HepG2 (cell line): Measurements from ENCODE around the gene RABL6. TPM values are rescaled to one million over a fixed set of nuclear protein-coding genes. Genes with fewer than 3 reads are reported as not detected.

ENCODE experiments used
- DPF2 ChIP-seq: sonication (generic); formaldehyde crosslinking; IDR thresholded peaks from 2 replicates; pipeline ENCODE4 v1.4.0; 2020; ENCODE audit warnings: mild to moderate bottlenecking, low read depth, missing genetic modification reagents, borderline replicate concordance
- FOXC1 ChIP-seq: sonication (generic); formaldehyde crosslinking; IDR thresholded peaks from 2 replicates; pipeline ENCODE4 v1.8.0; 2022; ENCODE audit warnings: mild to moderate bottlenecking, missing genetic modification reagents, borderline replicate concordance
- FOXK1 ChIP-seq: sonication (generic); formaldehyde crosslinking; IDR thresholded peaks from 2 replicates; pipeline ENCODE4 v1.4.0; 2020; ENCODE audit warnings: low read depth, missing genetic modification reagents, borderline replicate concordance
- TAF1 ChIP-seq: sonication (generic); formaldehyde crosslinking; IDR thresholded peaks from 2 replicates; pipeline ENCODE4 v1.4.0; 2020; ENCODE audit warnings: missing genetic modification reagents
- ZFP36L1 ChIP-seq: sonication (generic); formaldehyde crosslinking; IDR thresholded peaks from 2 replicates; pipeline ENCODE4 v1.8.0; 2022; ENCODE audit warnings: mild to moderate bottlenecking, missing genetic modification reagents, moderate library complexity
- ZFP90 ChIP-seq: sonication (generic); formaldehyde crosslinking; IDR thresholded peaks from 2 replicates; pipeline ENCODE4 v1.8.0; 2022; ENCODE audit warnings: missing genetic modification reagents, mild to moderate bottlenecking, inconsistent platforms, borderline replicate concordance
- ZKSCAN5 ChIP-seq: sonication (generic); formaldehyde crosslinking; IDR thresholded peaks from 2 replicates; pipeline ENCODE4 v1.5.1; 2020; ENCODE audit warnings: mild to moderate bottlenecking, missing genetic modification reagents
- ZNF20 ChIP-seq: sonication (generic); formaldehyde crosslinking; IDR thresholded peaks from 2 replicates; pipeline ENCODE4 v1.4.0; 2020; ENCODE audit warnings: mild to moderate bottlenecking, moderate library complexity, missing genetic modification reagents
- ZNF790 ChIP-seq: sonication (generic); formaldehyde crosslinking; IDR thresholded peaks from 2 replicates; pipeline ENCODE4 v1.8.0; 2022; ENCODE audit warnings: missing genetic modification reagents, mild to moderate bottlenecking, borderline replicate concordance
- polyA plus RNA-seq, 8 experiments: library from polyadenylated mRNA; depleted of rRNA in 3 of 8; stranded (reverse) in 7 of 8; unstranded in 1 of 8; fragments of >200 nt; fragmentation: Illumina TruSeq in 4 of 8; extraction: Trizol in 4 of 8; gene quantifications; 2 replicates each; pipeline versions ENCODE4 v1.2.1 to v1.2.3, GENCODE V29; 2011 to 2016; ENCODE audit warnings: low read depth in 4 of 8, missing spikeins in 1 of 8, mixed read lengths in 1 of 8; ENCODE audit not compliant: insufficient read depth in 1 of 8
- total RNA-seq, 5 experiments: library from RNA; depleted of rRNA; stranded (reverse); fragments of >200 nt; fragmentation: Illumina TruSeq; extraction: Trizol; gene quantifications; 2 replicates each; pipeline ENCODE4 v1.2.3, GENCODE V29; 2016; ENCODE audit warnings: low read depth in 1 of 5
- TF ChIP-seq, protein P1 (sequence below), 2 experiments: fragments of 450-650 bp in 1 of 2; sonication (generic) in 1 of 2; formaldehyde crosslinking in 1 of 2; IDR thresholded peaks; 2 replicates each; pipeline versions ENCODE4 v1.6.1 to v1.8.0; 2016 to 2022; ENCODE audit warnings: antibody characterized with exemption in 1 of 2, mild to moderate bottlenecking in 1 of 2, missing genetic modification reagents in 1 of 2
- TF ChIP-seq, protein P2 (sequence below): IDR thresholded peaks from 2 replicates; pipeline ENCODE4 v1.6.1; 2016; ENCODE audit warnings: low read depth, missing genetic modification reagents, missing compliant biosample characterization
- TF ChIP-seq, protein P3 (sequence below): sonication (generic); formaldehyde crosslinking; IDR thresholded peaks from 2 replicates; pipeline ENCODE4 v1.8.0; 2022; ENCODE audit warnings: mild to moderate bottlenecking, missing genetic modification reagents, borderline replicate concordance

Gene RABL6
- total and polyA plus RNA-seq, 2 of the 13 experiments (the other 11 are each of a cell fraction or from before 2014, with no cell fraction given): 81.5 to 125 TPM

DNA sequence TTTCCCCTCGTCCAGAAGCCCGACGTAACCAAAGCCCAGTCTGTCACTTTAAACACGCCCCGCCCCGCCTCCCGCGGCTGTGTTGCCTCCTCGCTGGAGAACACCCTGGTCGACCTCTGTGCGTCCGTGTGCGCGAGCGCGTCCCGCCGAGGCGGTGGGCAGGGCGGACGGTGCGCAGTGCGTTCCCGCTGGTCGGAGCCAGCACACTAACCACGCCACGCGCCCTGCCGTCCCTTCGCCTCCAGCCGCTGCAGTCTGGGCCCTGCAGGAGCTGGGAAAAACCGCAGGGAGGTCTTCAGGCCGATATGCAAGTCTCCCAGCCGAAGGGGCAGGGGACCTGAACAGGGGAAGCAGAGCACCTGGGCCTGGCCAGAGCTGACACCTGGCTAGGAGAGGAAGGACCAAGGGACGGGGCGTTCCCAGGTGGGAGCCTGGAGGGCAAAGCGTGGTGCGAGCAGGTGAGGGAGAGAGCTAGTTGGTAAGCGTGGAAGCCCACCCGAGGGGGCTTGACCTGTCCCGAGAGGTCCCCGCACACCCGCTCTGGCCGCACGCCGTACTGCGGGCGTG lies 40.2 kb downstream of the RABL6 start (continued):
- TF ChIP-seq, protein P1, sequence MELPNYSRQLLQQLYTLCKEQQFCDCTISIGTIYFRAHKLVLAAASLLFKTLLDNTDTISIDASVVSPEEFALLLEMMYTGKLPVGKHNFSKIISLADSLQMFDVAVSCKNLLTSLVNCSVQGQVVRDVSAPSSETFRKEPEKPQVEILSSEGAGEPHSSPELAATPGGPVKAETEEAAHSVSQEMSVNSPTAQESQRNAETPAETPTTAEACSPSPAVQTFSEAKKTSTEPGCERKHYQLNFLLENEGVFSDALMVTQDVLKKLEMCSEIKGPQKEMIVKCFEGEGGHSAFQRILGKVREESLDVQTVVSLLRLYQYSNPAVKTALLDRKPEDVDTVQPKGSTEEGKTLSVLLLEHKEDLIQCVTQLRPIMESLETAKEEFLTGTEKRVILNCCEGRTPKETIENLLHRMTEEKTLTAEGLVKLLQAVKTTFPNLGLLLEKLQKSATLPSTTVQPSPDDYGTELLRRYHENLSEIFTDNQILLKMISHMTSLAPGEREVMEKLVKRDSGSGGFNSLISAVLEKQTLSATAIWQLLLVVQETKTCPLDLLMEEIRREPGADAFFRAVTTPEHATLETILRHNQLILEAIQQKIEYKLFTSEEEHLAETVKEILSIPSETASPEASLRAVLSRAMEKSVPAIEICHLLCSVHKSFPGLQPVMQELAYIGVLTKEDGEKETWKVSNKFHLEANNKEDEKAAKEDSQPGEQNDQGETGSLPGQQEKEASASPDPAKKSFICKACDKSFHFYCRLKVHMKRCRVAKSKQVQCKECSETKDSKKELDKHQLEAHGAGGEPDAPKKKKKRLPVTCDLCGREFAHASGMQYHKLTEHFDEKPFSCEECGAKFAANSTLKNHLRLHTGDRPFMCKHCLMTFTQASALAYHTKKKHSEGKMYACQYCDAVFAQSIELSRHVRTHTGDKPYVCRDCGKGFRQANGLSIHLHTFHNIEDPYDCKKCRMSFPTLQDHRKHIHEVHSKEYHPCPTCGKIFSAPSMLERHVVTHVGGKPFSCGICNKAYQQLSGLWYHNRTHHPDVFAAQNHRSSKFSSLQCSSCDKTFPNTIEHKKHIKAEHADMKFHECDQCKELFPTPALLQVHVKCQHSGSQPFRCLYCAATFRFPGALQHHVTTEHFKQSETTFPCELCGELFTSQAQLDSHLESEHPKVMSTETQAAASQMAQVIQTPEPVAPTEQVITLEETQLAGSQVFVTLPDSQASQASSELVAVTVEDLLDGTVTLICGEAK (IDR thresholded peaks at IDR 0.05): no peak
- TF ChIP-seq, protein P1 (CRISPR knock-in tag; IDR thresholded peaks at IDR 0.05): peak; percentile 75; the same call in 1 of the 2 replicates
- TF ChIP-seq, protein P2, sequence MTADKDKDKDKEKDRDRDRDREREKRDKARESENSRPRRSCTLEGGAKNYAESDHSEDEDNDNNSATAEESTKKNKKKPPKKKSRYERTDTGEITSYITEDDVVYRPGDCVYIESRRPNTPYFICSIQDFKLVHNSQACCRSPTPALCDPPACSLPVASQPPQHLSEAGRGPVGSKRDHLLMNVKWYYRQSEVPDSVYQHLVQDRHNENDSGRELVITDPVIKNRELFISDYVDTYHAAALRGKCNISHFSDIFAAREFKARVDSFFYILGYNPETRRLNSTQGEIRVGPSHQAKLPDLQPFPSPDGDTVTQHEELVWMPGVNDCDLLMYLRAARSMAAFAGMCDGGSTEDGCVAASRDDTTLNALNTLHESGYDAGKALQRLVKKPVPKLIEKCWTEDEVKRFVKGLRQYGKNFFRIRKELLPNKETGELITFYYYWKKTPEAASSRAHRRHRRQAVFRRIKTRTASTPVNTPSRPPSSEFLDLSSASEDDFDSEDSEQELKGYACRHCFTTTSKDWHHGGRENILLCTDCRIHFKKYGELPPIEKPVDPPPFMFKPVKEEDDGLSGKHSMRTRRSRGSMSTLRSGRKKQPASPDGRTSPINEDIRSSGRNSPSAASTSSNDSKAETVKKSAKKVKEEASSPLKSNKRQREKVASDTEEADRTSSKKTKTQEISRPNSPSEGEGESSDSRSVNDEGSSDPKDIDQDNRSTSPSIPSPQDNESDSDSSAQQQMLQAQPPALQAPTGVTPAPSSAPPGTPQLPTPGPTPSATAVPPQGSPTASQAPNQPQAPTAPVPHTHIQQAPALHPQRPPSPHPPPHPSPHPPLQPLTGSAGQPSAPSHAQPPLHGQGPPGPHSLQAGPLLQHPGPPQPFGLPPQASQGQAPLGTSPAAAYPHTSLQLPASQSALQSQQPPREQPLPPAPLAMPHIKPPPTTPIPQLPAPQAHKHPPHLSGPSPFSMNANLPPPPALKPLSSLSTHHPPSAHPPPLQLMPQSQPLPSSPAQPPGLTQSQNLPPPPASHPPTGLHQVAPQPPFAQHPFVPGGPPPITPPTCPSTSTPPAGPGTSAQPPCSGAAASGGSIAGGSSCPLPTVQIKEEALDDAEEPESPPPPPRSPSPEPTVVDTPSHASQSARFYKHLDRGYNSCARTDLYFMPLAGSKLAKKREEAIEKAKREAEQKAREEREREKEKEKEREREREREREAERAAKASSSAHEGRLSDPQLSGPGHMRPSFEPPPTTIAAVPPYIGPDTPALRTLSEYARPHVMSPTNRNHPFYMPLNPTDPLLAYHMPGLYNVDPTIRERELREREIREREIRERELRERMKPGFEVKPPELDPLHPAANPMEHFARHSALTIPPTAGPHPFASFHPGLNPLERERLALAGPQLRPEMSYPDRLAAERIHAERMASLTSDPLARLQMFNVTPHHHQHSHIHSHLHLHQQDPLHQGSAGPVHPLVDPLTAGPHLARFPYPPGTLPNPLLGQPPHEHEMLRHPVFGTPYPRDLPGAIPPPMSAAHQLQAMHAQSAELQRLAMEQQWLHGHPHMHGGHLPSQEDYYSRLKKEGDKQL (CRISPR knock-in tag): no peak
- TF ChIP-seq TAF1 (CRISPR knock-in tag) (peak; percentile 86), DPF2 (CRISPR knock-in tag) (no peak), ZNF790 (CRISPR knock-in tag) (peak; percentile 91), ZNF20 (CRISPR knock-in tag) (0 out of 2 replicates have a peak, but pooled peaks have one; percentile 15), ZFP90 (CRISPR knock-in tag) (0 out of 2 replicates have a peak, but pooled peaks have one; percentile 20), ZFP36L1 (peak; percentile 40), FOXC1 (CRISPR knock-in tag) (peak; percentile 57; the same call in 1 of the 2 replicates), FOXK1 (CRISPR knock-in tag) (no peak), ZKSCAN5 (CRISPR knock-in tag) (no peak)
- TF ChIP-seq, protein P3, sequence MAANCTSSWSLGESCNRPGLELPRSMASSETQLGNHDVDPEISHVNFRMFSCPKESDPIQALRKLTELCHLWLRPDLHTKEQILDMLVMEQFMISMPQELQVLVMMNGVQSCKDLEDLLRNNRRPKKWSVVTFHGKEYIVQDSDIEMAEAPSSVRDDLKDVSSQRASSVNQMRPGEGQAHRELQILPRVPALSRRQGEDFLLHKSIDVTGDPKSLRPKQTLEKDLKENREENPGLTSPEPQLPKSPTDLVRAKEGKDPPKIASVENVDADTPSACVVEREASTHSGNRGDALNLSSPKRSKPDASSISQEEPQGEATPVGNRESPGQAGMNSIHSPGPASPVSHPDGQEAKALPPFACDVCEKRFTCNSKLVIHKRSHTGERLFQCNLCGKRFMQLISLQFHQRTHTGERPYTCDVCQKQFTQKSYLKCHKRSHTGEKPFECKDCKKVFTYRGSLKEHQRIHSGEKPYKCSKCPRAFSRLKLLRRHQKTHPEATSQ (CRISPR knock-in tag): peak; percentile 74
